Sigmoid colon (tissue), 4 donors: ENCODE data around the gene KCNIP4.

ENCODE experiments used
- POLR2AphosphoS5 ChIP-seq, 4 donors: sonication (generic); formaldehyde crosslinking; IDR thresholded peaks; one replicate each; pipeline ENCODE4 v1.6.1; 2017; ENCODE audit warnings: antibody characterized with exemption in 4 of 4
- TF ChIP-seq, protein P1 (sequence below), 4 experiments: fragments of 450-650 bp in 3 of 4; fragments of 200-600 bp in 1 of 4; IDR thresholded peaks; one replicate each; pipeline ENCODE4 v1.5.1; 2016 to 2019; ENCODE audit warnings: antibody characterized with exemption in 4 of 4, mild to moderate bottlenecking in 3 of 4, moderate library complexity in 2 of 4

DNA sequence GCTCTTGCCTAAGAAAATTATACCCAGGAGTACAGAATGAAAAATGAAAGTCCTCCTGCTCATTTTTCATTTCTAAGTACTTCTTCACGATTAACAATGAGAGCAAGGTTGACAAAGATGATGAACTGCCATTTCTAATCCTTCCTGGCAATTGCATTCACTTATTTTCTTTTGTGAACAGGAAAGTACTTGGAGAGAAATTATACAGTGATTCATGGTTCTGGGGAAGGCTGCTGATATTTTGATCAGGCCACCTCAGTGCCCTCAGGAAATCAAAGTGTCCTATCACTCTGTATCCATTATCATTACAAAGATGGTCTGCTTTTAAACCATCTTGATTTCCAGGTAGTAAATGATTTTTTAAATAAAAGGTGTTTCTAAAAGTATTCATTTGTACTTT lies 780.9 kb downstream of the KCNIP4 start:
- TF ChIP-seq POLR2AphosphoS5 (IDR thresholded peaks at IDR 0.05): no peak
- TF ChIP-seq, protein P1, sequence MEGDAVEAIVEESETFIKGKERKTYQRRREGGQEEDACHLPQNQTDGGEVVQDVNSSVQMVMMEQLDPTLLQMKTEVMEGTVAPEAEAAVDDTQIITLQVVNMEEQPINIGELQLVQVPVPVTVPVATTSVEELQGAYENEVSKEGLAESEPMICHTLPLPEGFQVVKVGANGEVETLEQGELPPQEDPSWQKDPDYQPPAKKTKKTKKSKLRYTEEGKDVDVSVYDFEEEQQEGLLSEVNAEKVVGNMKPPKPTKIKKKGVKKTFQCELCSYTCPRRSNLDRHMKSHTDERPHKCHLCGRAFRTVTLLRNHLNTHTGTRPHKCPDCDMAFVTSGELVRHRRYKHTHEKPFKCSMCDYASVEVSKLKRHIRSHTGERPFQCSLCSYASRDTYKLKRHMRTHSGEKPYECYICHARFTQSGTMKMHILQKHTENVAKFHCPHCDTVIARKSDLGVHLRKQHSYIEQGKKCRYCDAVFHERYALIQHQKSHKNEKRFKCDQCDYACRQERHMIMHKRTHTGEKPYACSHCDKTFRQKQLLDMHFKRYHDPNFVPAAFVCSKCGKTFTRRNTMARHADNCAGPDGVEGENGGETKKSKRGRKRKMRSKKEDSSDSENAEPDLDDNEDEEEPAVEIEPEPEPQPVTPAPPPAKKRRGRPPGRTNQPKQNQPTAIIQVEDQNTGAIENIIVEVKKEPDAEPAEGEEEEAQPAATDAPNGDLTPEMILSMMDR (IDR thresholded peaks at IDR 0.05): no peak
